Measurements from ENCODE around the gene ANTXRL. TPM values are rescaled to one million over a fixed set of nuclear protein-coding genes. Genes with fewer than 3 reads are reported as not detected.

The ANTXRL gene
- total and polyA plus RNA-seq, 10 donors: 0.03 to 1.1 (median 0.42) TPM; not detected in 3

DNA sequence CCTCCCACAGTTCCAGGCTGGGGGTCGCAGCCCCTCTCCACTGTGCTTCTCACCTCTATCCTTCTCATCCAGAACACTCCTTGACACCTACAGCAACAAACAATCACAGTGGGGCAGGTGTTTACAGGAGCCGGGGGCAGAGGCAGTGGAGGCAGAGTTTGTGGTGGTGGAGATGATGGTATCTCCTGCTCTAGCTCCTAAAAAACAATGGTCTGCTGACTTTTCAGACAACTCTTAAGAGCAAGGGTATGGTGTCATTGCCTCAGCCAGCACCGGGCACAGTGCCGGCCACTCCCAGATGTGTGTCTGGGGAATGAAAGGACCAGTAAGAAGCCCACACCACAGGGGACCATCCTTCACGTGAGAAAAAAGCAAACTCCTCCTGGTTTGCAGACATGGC is 36.3 kb upstream of the ANTXRL start:
- peaks cover 0 to 53% (median 0%) of the 10 kb centered on the region in 6 donors for H3K36me3 ChIP-seq
- no peak overlapping the region for H3K27ac ChIP-seq
- intact Hi-C loops (cut with DNase I; ENCODE audit: low total_unique reads): no loop called here
- no peak overlapping the region for H3K4me3 ChIP-seq
- H3K27me3 ChIP-seq (replicated peaks in 1 of 7): no peaks in the 10 kb centered on the region
- no peak for TF ChIP-seq CTCF (IDR thresholded peaks at IDR 0.05 in 8 of 11, conservative IDR thresholded peaks at IDR 0.05 in 3 of 11)
- TF ChIP-seq POLR2AphosphoS5 (IDR thresholded peaks at IDR 0.05): no peak
- no peak for TF ChIP-seq POLR2A (IDR thresholded peaks at IDR 0.05)
- H3K4me1 ChIP-seq: peaks cover 0 to 5% (median under 1%) of the 10 kb centered on the region in 6 donors
- 90 to 97% (median 95%) methylated on average over 5 of the region's 5 CpGs for WGBS, 5 donors
- H3K9me3 ChIP-seq: no peaks in the 10 kb centered on the region
- no peak for DNase-seq

DNA sequence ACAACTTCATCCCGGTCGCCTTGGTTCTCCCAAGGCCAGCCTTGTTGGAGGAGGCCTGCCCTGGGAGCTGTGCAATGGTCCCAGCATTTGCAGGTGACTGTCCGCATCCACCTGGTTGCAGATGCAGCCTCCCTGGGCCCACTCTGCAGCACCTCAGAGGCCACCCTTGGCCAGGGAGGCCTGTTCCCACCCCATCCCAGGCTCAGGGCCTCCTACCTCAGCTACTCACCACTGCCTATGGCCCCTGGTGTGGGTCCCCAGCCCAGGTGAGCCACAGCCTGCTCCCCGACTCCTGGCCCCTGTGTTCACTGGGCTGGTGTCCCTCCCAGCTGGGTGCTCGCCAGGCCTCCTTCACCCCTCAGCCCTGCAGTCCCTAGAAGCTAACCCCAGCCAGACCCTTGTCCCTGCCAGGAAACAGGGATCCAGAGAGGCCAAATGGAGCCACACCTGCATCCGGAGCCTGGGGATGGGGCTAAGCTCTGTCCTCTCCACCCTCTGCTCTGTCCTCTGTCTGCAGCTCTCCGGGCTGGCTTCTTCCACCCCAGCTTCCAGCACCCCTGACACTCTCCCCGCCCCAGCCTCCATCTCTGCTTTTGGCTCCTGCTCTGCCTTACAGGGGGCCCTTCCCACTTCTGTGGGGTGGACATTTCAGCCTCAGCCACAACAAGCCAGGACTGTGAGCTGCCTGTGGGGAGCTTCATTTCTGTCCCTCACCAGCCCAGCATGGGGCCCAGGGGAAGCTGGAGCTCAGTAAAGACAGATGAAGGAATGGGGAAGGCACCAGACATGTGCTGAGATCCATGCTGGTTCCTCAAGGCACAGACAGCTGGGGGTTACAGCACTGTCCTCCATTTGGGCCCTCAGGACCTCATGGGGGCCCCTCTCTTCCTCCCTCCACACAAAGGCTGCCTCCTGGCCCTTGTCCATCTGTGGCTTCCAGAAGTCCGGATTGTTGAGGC is 35.6 kb upstream of the ANTXRL start:
- H3K4me1 ChIP-seq: peaks cover 0 to 12% (median 7%) of the 10 kb centered on the region in 6 donors
- peaks cover 0 to 53% (median 0%) of the 10 kb centered on the region in 6 donors for H3K36me3 ChIP-seq
- H3K4me3 ChIP-seq: no peak overlapping the region
- no peak for TF ChIP-seq POLR2AphosphoS5 (IDR thresholded peaks at IDR 0.05)
- no peak for TF ChIP-seq POLR2A (IDR thresholded peaks at IDR 0.05)
- no peak for TF ChIP-seq CTCF (IDR thresholded peaks at IDR 0.05 in 8 of 11, conservative IDR thresholded peaks at IDR 0.05 in 3 of 11)
- H3K9me3 ChIP-seq: no peaks in the 10 kb centered on the region
- intact Hi-C loops (cut with DNase I; ENCODE audit: low total_unique reads): no loop called here
- H3K27me3 ChIP-seq (replicated peaks in 1 of 7): no peaks in the 10 kb centered on the region
- H3K27ac ChIP-seq: no peak overlapping the region
- DNase-seq: no peak
- 79 to 90% (median 84%) methylated on average over 7 to 9 of the region's 9 CpGs for WGBS, 5 donors

DNA sequence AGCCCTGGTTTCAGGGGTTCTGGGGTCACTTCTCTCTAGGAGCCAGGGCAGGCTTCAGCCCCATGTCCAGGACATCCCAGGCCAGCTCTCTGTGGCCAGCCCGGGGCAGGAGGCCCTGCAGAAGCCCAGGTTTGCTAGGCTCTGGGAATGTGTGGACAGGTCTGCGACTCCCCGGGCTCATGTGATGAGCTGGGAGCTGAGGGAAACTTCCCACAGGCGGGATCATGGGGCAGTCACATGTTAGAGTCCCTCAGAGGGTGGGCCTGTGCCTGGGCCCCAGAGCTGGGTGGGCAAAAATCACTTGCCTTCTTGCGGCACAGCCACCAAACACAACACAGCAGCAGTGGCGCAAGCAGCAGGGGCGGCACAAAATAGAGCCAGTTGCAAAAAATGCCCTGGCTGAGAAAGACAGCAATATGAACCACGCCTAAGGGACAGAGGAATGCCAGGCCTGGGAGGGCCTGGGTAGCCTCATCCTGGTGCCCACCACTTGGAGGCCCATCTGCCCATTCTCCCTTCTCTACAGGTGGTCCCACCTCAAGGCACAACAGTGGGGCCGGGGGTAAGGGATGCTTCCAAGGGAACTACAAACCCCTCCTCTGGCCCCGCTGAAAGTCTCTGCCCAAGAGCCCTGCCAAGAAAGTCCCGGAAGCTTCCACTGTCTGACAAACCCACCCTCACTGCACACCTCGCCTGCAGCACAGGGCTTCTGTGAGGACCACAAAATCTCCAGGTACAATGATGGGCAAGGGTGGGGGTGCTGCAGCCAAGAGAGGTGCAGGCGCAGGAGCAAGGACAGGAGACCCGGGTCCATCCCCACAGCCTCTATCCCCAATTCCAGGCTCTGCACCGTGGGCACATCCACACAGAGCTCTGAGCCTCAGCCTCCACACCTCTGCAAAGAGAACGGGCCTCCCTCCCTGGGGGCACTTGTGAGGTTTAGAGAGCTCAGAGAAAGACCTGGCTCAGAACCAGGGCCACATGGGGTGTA is 34.6 kb upstream of the ANTXRL start:
- Histone ChIP-seq H3K4me3 (no peak overlapping the region), H3K9me3 (no peaks in the 10 kb centered on the region), H3K4me1 (peaks cover 0 to 17% (median 8%) of the 10 kb centered on the region in 6 donors), H3K27ac (no peak overlapping the region), H3K27me3 (replicated peaks in 1 of 7) (no peaks in the 10 kb centered on the region), H3K36me3 (peaks cover 0 to 53% (median 0%) of the 10 kb centered on the region in 6 donors)
- intact Hi-C loops (cut with DNase I; ENCODE audit: low total_unique reads): no loop called here
- no peak for DNase-seq
- WGBS, 5 donors: 82 to 95% (median 89%) methylated on average over 11 to 16 of the region's 16 CpGs
- TF ChIP-seq POLR2AphosphoS5 (IDR thresholded peaks at IDR 0.05) (no peak), CTCF (IDR thresholded peaks at IDR 0.05 in 8 of 11, conservative IDR thresholded peaks at IDR 0.05 in 3 of 11) (no peak), POLR2A (IDR thresholded peaks at IDR 0.05) (no peak)

All from spleen (tissue), 11 donors.